ENCODE measurements around the gene MGAT4C.
A peak's percentile ranks its signal among the peaks of the same experiment; 100 is the strongest.

The MGAT4C gene

DNA sequence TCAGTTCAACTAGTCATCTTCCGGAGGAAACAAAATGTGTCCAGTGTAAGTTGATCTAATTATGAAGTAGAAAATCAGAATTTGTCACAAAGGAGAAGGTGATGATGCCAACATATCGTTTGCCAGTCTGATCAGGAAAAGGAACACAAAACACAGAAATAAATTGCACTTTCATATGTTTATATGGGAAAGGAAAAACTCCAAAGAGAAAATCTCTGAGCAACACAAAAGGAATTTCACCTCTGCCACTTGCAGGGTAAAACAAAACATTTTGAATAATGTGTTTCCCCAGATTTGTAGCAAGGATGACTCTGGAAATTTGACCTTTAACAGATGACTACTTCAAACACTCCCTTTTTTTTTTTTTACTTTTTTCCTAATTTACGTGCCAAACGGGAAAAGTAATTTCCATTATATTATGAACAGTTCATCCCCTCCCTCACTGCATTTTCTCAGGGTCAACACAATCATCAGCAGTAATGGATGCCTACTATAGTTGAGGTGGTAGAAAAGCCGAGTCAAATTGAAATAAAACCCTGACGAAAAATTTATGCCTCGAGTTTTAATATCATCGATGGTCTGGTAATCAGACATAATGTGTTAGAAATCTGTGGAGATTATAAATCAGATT is 25.6 kb downstream of the MGAT4C start:
- peak; percentile 20 for DNase-seq (ENCODE audit: insufficient read length, low spot score)

DNA sequence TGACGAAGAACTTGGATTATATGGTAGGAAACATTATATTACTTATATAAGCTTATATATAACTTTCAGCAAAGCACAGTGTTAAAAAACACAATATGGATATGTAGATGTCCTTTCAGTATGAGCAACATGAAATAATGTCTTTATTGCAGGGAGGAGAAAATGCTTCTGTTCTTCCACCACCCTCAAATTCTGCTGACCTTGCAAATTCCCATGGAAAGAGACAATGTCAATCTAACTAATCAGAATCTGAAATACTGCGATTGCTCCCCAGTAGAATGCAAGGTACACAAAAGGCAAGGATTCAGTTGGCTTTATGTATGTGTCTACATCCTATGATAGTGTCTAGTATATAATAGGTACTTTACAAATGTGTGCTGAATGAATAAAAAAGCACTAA is 26.4 kb downstream of the MGAT4C start:
- DNase-seq (ENCODE audit: insufficient read length, low spot score) (no peak), FAIRE-seq (no peak)

More for the DNA sequence above, 25.6 kb downstream of the MGAT4C start:
- peak; percentile 26 for FAIRE-seq

DNA sequence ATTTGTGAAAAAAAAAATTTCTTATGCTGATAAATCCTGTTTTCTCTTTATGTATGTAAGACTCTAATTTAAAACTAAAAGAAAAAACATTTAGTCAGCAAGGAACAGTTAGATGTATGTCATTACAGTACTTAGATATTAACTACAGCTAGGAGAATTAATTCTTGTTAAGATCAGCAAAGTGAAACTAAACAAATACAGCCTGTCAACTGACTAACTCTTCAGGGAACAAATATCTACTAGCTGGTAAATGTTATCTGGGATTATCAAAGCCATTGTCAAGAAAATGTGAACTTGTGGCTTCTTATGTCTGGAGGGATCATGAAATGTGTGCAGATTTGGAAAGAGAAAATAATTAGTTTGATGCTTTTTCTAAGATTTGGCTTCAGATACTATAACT is 27.5 kb downstream of the MGAT4C start:
- no peak for FAIRE-seq

DNA sequence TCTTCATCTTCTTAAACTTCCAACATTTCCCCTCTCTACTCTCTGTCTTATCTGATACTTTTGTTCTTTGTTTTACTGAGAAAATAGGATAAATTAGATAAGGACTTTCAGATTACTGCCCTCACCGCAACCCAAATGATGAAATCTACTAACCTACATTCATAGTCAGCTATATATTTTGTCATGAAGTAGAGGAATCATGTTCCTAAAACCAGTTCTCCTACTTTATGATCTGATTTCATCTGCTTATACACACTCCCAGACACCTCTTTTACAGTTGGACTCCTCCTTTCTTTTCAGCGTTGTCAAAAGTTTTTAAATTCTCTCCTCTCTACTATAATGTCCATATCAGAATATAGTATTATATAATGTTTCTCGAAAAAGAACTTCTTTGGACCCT is 29.7 kb downstream of the MGAT4C start:
- FAIRE-seq (no peak), DNase-seq (ENCODE audit: insufficient read length, low spot score) (no peak)

More for the DNA sequence above, 27.5 kb downstream of the MGAT4C start:
- DNase-seq (ENCODE audit: insufficient read length, low spot score): no peak

DNA sequence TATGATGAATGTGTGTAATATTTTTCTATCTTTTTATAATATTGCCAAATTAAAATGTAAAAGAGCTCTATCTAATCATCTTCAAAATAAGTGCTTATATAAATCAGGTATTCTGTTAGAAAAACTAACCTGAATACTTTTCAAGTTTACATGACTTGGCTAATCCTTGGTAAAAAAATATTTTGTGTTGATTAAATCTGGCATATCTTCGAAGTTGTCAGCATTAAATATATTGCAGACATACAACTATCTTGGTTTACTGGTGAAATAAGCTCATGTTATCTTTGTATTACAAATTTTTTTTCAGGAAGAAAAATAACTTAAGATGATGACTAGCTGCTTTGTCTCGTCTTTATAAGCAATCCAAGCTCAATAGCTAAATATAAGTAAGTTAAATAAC is 39.6 kb downstream of the MGAT4C start:
- FAIRE-seq: no peak
- DNase-seq (ENCODE audit: insufficient read length, low spot score): no peak

DNA sequence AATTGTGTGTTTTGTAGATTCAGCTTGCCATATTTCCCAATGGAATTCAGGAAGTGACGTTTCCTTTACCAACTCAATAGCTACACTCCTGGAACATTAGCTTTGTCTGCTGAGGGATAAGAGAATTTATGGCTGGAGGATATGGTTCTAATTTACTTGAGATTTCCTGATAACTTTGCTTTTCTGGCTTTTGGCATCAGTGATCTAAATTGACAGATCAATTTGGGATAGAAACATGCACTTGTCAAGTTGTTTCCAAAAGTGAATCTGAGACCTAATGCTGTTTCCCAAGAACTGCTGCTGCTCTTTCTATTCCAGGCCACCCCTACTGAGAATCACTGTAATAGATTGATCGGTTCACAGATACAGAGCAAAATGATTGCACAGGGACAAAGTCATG is 43.2 kb downstream of the MGAT4C start:
- FAIRE-seq (no peak), DNase-seq (ENCODE audit: insufficient read length, low spot score) (no peak)

DNA sequence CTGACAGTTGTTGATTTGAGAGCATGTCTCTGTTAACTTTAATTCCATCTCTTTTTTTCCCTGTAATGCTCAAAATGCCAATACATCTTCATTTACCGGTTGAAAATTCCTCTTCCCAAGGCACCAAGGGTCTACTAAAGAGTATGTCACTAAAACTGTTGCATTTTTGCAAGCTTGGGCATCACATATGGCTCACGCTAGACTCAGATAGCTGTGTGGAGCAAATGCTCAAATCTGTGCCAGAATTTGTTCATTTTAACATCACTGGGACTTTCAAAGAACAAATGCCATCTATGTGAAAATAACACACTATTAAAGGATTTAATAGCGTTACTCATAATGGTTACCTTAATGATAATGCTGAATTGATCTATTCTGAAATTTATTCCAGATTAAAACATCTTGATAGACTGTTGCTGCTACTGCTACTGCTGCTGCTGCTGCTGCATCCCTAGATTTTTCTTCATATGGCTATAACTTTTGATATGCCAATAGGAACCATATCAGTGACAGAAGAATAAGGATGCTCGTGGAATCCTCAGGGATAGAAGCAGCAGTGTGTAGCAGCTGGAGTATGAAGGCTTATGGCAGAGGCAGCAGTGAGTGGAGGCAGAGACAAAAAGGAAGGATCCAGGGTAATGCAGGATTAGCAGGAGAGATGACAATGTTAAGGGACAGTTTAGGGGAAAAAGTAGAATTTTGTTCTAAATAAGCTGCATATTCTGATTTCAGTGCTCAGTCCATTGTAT is 57.3 kb downstream of the MGAT4C start:
- no peak for DNase-seq (ENCODE audit: insufficient read length, low spot score)
- no peak for FAIRE-seq

DNA sequence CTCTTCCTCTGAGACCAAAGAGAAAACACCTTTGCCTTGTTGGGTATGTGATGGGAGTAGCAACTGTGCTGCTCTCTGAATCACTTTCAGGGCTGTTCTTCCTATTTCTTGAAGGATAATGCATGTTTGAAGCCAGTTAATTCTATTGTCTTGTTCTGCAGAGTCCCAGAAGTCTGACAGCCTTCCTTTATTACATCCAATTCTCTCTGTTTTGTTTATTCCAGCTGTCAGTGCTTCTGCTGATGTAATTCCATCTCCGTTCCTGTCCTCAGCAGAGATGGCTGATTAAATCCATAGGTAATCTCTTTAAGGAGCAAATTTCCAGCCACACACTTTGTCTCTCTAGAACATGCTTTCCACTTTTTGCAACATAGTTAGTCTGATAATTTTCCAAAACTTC is 59.7 kb downstream of the MGAT4C start:
- FAIRE-seq: no peak
- no peak for DNase-seq (ENCODE audit: insufficient read length, low spot score)

DNA sequence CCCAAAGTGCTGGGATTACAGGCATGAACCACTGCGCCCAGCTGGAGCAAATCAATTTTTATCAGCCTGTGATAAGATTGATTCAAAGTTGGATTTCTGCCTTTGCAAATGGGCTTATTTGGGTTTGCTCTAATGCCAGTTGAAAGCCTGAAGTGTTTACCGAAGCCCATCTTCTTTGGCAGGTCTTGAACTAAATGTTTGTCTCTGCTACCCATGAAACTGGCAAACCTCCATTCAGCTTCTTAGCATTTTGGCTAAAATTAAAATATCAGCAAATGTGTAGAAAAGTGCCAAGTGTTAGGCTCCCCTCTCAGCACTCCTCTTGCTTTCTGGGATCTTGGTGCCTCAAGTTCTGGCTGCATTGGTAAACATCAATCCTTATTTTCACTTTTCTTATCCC is 61.5 kb downstream of the MGAT4C start:
- no peak for FAIRE-seq

DNA sequence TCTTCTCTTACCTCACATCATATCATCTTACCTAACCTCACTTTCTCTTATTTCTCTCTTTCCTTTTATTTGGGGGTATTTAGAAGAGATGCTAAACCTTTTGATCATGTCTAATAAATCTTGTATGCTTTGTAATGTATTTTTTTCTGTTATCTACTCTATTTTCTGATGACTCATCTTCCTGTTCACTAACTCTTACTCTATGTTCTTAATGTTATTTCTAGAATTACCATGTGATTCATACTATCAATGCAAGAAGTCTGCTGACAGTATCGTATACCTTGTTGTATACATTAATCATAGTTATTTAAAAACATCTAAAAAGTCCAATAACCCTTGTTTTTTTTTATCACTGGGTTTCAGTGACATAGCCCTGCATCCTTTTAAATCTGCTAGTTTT is 62.3 kb downstream of the MGAT4C start:
- FAIRE-seq: no peak
- peak; percentile 7 for DNase-seq (ENCODE audit: insufficient read length, low spot score)

More for the DNA sequence above, 61.5 kb downstream of the MGAT4C start:
- no peak for DNase-seq (ENCODE audit: insufficient read length, low spot score)

DNA sequence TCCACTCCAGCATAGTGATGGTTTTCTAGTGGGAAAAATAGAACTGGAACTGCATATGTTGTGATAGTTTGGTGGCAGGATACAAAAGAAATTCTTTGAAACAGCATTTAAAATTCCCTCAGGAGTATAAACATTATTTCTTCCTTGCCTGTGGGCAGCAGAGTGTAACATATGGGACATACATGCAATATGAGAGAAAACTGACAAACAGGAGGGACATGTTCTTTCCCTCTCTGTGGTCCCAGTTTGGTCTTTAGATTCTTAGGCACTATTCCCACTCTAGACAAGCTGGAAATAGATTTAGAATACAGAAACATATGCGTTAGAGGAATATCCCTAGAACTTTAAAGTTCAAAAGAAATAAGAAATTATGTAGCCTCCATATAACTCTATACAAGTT is 68.0 kb downstream of the MGAT4C start:
- FAIRE-seq: no peak
- no peak for DNase-seq (ENCODE audit: insufficient read length, low spot score)

DNA sequence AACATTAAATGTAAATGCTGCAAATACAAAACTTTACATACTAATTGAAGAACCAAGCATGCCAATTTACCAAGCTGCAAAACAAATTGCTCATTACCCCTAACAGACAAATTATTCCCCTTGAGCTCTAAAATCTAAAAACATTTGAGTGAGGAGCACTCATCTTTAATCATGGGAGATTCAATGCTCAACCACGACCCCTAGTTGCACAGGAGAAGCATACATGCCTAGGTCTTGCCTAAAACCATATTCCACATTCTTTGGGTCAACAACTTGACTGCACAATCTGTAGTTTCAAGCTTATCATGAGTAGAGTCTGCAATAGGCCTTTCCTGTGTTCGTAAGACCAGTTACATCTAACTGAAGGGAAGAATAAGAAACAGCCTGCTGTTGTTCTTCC is 69.7 kb downstream of the MGAT4C start:
- FAIRE-seq: no peak
- DNase-seq (ENCODE audit: insufficient read length, low spot score): no peak

DNA sequence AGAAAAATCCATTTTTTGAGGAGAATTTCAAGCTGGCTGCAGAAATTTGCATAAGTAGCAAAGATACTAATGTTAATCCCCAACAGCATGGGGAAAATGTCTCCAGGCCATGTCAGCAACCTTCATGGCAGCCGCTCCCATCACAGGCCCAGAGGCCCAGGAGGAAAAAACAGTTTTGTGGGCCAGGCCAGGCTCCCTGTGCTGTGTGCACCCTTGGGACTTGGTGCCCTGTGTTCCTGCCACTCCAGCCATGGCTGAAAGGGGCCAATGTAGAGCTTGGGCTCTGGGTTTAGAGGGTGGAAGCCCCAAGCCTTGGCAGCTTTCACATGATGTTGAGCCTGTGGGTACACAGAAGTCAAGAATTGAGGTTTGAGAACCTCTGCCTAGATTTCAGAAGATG is 76.3 kb downstream of the MGAT4C start:
- DNase-seq (ENCODE audit: insufficient read length, low spot score): no peak
- no peak for FAIRE-seq

DNA sequence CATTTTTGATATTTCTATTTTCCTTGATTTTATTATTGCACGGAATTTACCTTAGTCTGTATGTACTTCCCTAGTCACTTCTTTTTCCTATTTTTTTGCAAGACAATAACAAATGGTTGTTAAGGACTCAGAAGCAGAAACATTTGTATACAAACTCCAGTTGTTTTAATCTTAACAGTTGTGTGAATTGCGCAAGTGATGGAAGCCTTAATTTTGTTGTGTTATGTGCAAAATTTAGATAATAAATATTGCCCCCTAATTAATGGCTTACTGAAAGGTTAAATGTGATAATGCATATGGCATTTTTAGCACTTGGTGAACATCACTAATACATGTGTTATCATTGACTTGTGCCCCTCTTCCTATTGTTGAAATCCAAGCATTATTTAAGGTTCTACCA is 82.0 kb downstream of the MGAT4C start:
- FAIRE-seq: no peak
- DNase-seq (ENCODE audit: insufficient read length, low spot score): no peak

DNA sequence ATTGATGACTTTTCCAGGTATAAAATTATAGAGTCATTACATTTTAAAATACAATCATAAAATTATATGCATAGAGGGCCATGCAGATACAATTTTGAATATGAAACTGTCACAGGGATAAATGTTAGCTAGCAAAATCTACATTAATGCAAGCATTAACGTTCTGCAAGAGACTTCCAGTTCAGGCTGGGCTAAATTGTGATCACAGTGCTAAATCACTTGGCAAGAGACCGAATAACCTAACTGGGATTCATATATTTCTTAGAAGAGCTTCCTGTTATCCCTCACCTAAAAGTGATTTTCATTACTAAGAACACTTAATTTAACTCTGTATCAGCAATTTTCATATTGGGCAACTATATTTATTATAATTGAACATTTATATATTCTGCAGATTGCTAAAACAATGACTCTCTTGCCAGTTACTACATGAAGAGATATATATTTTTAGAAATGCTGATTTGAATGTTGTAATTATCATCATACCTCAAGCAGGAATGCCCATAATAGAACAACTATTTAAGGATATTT is 83.2 kb downstream of the MGAT4C start:
- FAIRE-seq (no peak), DNase-seq (ENCODE audit: insufficient read length, low spot score) (no peak)

DNA sequence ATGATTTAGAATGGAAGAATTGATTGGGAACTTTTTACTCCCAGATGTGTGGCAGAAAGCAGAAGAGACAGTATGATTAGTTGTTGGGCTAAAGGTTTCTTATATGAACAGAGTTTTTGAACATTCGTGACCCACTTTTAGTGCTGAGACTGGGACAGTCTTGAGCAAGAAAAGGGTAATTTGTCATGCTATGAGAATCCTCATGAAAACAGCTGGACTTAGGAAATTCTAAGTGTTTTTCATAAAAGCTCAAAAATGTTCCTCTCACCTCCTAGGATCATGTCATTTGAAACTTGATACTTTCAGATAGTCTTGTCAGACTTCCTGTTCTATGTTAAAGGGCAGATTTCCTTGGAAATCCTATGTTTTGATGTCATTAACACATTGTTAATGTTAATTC is 86.1 kb downstream of the MGAT4C start:
- DNase-seq (ENCODE audit: insufficient read length, low spot score) (no peak), FAIRE-seq (no peak)

DNA sequence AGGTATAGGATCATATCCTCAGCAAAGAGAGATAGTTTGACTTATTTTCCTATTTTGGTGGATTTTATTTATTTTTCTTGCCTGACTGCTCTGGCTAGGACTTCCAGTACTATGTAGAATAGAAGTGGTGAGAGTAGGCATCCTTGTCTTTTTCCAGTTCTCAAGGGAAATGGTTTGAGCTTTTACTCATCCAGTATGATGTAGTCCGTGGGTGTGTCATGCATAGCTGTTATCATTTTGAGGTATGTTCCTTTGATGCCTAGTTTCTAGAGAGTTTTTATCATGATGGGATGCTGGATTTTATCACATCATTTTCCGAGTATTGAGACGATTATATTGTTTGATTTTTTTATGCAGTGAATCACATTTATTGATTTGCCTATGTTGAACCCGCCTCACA is 97.2 kb downstream of the MGAT4C start:
- no peak for DNase-seq (ENCODE audit: insufficient read length, low spot score)
- no peak for FAIRE-seq

DNA sequence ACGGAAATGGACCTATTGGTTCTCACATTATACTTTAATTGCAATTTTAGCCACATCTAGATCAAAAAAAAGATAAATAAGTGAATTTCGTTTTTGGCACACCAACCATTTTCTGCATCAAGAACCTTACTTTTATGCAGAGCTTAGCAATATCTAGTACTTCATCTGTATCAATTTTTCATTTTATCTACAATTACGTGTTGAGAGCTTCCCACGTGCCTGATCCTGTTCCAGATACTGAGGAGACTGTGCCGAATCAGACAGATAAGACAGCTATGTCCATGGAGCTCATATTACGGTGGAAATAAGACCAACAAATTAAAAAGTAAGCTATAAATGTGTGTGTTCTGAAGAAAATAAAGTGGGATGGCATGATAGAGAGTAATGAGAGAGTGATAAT is 101.6 kb downstream of the MGAT4C start:
- DNase-seq (ENCODE audit: insufficient read length, low spot score) (no peak), FAIRE-seq (no peak)

DNA sequence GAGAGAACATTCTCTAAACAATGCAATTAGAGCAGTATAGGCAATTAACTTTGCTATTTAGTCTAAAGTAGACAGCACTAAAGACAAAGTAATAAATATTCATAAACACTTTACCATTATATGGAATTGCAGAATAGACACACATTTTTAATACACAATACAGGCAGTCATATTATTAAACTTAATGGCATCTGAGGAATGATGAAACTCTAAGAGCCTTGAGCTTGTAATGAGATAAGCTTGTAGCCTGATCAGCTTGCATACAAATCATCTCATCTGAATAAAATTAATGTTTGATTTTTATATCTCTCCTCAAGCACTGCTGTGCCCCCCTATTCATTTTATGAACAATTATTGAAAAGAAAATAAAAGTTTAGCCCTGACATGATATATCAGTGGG is 107.6 kb downstream of the MGAT4C start:
- DNase-seq (ENCODE audit: insufficient read length, low spot score) (no peak), FAIRE-seq (no peak)

DNA sequence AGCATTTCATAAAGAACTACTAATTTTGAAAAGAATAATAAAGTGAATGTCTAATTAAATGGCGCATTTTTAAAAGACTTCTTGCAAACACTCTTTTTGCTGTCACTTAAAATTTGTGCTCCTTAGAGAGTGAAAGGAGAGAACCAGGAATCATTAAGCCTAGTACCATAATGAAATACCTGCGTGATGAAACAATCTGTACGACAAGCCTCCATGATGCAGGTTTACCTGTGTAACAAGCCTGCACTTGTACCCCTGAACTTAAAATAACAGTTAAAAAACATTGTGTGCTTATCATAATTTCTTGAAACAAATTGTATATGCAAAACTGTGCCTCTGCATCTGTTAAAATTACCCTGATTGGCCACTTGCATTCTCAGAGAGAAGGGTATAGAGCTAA is 108.1 kb downstream of the MGAT4C start:
- no peak for FAIRE-seq
- DNase-seq (ENCODE audit: insufficient read length, low spot score): no peak

DNA sequence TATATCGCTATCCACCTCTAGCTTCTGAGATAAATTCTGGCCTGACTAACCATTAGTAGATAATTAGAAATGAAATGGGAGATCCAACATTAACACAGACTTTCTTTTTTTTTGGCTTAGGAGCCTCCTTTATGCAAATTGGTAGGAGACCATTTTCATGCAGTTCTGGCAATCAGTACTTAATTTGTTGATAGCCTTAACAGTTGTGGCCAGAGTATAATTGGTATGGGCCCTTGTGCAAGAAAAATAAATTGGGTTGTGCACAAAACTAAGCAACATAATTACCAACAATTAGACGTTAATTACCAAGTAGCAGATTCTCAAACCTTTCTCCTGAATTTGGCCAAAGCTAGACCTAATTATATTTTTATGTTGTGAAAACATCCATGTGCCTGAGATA is 111.0 kb downstream of the MGAT4C start:
- FAIRE-seq (no peak), DNase-seq (ENCODE audit: insufficient read length, low spot score) (no peak)

DNA sequence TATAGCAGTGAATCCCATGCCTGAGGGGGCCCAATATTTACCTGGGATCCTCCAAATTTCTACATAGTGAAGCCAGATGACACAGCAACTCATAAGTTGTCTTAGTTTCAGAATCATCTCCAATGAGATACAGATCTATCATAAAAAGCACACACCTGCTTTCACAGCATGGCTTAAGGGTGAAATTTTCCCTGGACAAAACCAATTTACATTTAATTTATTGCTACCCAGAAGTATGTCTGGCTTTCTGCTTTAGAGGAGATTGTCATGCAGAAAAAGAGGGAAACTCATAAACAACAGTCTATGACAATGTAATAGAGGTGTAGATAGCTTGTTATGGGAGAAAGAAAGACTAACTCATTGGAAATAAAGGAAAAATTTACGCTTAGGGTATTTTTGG is 113.0 kb downstream of the MGAT4C start:
- DNase-seq (ENCODE audit: insufficient read length, low spot score): no peak
- FAIRE-seq: no peak

Data from HTR-8/SVneo (cell line).